Activated CD8-positive, alpha-beta memory T cell treated with anti-CD3 and anti-CD28 coated beads for 4 hours (primary cell): ENCODE results near the gene POLK.
"Not testable (repeated sequence)": the region's sequence is repeated elsewhere in the genome, so short reads cannot be mapped to it uniquely, and the experiment has no call there.

ENCODE experiments used
- DNase-seq, 2 donors: peaks; one replicate each; pipeline ENCODE4 v3.0.0-alpha.2; 2020; ENCODE audit warnings: low read depth in 2 of 2

Gene POLK

GRCh38 chr5:75610201-75610600 lies 98.5 kb downstream of the POLK start:
- no peak for DNase-seq

GRCh38 chr5:75610859-75611310 lies 99.2 kb downstream of the POLK start:
- not testable (repeated sequence) for DNase-seq

- DNase-seq, result no peak
Measured at GRCh38 chr5:75611311-75612225, 99.9 kb downstream of the POLK start, which contains the start of gene ANKDD1B. TSS of gene ANKDD1B (plus strand) at chr5:75611453. CDS start at chr5:75611635, 182 bp downstream.

- no peak for DNase-seq
Measured at GRCh38 chr5:75612226-75612569, 100.5 kb downstream of the POLK start.

GRCh38 chr5:75612901-75613300 lies 101.2 kb downstream of the POLK start:
- no peak for DNase-seq

- no peak for DNase-seq
Measured at GRCh38 chr5:75614176-75614575, 102.5 kb downstream of the POLK start.

- DNase-seq, result no peak
Measured at GRCh38 chr5:75616371-75616881, 104.7 kb downstream of the POLK start.

- DNase-seq, result no peak
Measured at GRCh38 chr5:75616971-75617621, 105.4 kb downstream of the POLK start.

- no peak for DNase-seq
Measured at GRCh38 chr5:75617736-75618352, 106.2 kb downstream of the POLK start.

- no peak for DNase-seq
Measured at GRCh38 chr5:75620184-75620959, 108.7 kb downstream of the POLK start.

GRCh38 chr5:75622564-75622963 lies 110.9 kb downstream of the POLK start:
- DNase-seq, result no peak

- DNase-seq, result no peak
Measured at GRCh38 chr5:75623846-75624245, 112.2 kb downstream of the POLK start.

- DNase-seq, result no peak
Measured at GRCh38 chr5:75626959-75627358, 115.3 kb downstream of the POLK start.

GRCh38 chr5:75627801-75628200 lies 116.1 kb downstream of the POLK start:
- no peak for DNase-seq

GRCh38 chr5:75630875-75631274 lies 119.2 kb downstream of the POLK start:
- no peak for DNase-seq

- no peak for DNase-seq
Measured at GRCh38 chr5:75632321-75632720, 120.6 kb downstream of the POLK start.

GRCh38 chr5:75637949-75638348 lies 126.3 kb downstream of the POLK start:
- no peak for DNase-seq

GRCh38 chr5:75639535-75640311 lies 128.0 kb downstream of the POLK start:
- no peak for DNase-seq

GRCh38 chr5:75640395-75640794 lies 128.7 kb downstream of the POLK start:
- DNase-seq, result no peak

- DNase-seq, result no peak
Measured at GRCh38 chr5:75640826-75641225, 129.1 kb downstream of the POLK start.

- DNase-seq, result no peak
Measured at GRCh38 chr5:75648712-75649111, 137.0 kb downstream of the POLK start.
